Measurements from ENCODE around the gene AP4S1.
"Not testable (repeated sequence)": the region's sequence is repeated elsewhere in the genome, so short reads cannot be mapped to it uniquely, and the experiment has no call there.

AP4S1 gene, protein sequence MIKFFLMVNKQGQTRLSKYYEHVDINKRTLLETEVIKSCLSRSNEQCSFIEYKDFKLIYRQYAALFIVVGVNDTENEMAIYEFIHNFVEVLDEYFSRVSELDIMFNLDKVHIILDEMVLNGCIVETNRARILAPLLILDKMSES

GRCh38 chr14:31025367-31026076 lies at the start of gene AP4S1:
AP4S1 (plus strand) TSS chr14:31025649; CDS start chr14:31066197, 40,548 bp downstream.
- DNase-seq, result no peak

GRCh38 chr14:30977752-30978151 lies 47.7 kb upstream of the AP4S1 start:
- no peak for DNase-seq

DNA sequence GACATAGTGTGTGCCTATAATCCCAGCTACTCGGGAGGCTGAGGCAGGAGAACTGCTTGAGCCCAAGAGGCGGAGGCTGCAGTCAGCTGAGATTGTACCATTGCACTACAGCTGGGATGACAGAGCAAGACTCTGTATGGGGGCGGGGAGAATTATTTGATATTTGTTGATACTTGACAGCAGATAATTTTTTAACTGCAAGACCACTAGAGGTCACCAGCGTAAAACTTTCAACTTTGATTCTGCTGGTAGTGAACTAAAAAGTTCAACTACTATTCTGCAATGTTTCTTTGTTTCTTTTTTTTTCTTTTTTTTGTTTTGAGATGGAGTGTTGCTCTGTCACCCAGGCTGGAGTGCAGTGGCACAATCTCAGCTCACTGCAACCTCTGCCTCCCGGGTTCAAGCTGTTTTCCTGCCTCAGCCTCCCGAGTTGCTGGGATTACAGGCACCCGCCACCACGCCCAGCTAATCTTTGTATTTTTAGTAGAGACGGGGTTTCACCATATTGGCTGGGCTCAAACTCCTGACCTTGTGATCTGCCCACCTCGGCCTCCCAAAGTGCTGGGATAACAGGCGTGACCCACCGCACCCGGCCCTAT lies 45.2 kb upstream of the AP4S1 start:
- not testable (repeated sequence) for DNase-seq

DNA sequence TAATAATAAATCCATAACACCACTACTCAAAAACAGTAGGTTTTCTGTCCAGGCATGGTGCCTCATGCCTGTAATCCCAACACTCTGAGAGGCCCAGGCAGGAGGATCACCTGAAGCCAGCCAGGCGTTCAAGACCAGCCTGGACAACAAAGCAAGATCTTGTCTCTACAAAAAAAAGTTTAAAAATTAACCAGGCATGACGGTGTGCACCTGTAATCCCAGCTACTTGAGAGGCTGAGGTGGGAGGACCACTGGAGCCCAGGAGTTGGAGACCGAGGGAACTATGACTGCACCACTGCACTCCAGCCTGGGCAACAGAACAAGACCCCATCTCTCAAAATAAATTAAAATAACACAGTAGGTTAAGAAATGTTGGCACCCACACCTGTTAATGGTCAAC lies 44.5 kb upstream of the AP4S1 start:
- no peak for DNase-seq

DNA sequence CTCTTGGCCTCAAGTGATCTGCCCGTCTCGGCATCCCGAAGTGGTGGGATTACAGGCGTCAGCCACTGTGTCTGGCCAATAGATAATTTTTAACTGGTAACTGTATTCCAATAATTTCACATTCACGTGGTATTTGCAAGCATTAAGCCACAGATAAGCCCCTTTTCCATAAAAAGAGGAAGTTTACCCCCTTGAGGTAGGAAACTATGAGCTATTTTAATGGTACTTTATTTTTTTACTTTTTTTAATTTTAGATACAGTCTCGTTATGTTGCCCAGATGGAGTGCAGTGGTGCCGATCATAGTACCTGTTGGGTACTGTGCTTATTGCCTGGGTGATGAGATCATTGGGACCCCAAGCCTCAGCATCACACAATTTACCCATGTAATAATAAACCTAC lies 42.9 kb upstream of the AP4S1 start:
- no peak for DNase-seq

- DNase-seq, result no peak
These were observed 41.6 kb upstream of the AP4S1 start for GRCh38 chr14:30983858-30984257.

GRCh38 chr14:30985796-30986195 lies 39.7 kb upstream of the AP4S1 start:
- no peak for DNase-seq

DNA sequence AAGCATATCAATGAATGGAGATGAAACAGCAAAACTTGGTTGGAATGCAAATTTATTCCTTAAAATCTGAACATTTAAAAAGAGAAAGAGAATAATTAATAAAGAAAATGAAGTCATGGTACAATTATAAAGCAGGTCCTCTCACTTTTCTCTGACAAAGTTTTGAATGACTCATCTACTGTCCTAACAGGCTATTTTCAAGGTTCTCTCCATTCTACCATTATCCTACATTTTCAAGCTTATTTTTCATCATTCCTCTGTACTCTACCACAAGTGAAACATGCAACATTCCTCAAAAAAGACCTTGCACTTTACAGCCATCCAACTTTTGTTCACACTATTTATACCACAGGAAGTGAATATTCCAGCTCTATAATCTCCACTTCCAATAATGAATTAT lies 36.9 kb upstream of the AP4S1 start:
- no peak for DNase-seq

GRCh38 chr14:30990770-30991169 lies 34.7 kb upstream of the AP4S1 start:
- no peak for DNase-seq

DNA sequence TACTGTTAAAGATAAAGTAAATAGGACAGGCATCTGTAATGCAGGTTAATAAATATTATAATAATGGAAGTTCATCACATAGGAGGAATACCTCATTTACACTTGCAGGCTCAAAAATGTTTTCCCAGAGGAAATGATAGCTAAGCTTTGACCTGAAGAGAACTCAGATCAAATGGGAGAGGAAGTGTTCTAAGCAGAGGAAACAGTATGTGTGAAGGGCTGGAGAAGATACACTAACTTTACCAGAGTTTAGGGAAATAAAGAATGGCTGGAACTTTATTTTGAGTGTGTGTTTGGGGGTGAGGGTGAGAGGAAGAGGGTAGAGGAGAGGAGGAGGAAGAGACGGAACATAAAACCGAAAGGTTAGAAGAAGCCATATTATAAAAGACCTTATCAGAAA lies 34.0 kb upstream of the AP4S1 start:
- DNase-seq, result no peak

GRCh38 chr14:30993071-30993470 lies 32.4 kb upstream of the AP4S1 start:
- no peak for DNase-seq

GRCh38 chr14:30994681-30995620 lies 30.5 kb upstream of the AP4S1 start:
- no peak for DNase-seq

- no peak for DNase-seq
These were observed 29.8 kb upstream of the AP4S1 start for GRCh38 chr14:30995689-30996088.

DNA sequence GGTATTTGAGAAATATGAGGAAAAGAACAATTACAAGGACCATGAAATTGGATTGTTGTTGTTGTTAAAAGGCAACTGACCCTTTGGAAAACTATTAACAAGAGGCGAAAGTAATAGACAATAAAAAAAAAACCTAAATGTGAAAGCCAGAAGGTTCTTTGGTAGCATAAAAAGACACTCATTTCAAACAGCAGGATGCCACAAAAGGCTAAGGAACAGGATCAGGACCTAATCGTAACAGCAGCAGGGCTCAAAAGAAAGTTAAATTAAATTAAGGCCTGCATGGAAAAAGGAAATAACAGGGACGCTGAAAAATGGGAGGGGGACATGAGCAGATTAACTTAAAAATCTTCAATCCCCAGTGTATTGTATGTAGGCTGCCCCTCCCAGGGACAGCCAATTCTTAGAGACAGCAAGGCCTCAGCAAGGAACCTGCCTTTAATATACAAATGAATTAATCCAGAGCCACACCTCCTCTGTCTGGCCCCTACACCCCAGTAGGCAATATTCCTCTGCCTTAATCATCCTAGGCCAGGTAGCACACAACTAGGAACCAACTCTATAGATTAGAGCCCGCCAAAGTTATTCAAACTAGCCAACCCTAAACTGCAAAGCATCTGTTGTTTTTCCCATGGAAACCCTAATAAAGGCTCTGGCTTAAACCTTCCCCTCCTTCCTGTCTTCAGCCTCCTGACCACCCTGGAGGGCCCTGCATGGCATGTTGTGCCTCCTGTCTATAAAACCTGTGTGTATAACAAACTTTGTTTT lies 28.4 kb upstream of the AP4S1 start:
- no peak for DNase-seq

GRCh38 chr14:30998100-30998706 lies 27.2 kb upstream of the AP4S1 start:
- no peak for DNase-seq

- no peak for DNase-seq
These were observed 26.2 kb upstream of the AP4S1 start for GRCh38 chr14:30999038-30999773.

DNA sequence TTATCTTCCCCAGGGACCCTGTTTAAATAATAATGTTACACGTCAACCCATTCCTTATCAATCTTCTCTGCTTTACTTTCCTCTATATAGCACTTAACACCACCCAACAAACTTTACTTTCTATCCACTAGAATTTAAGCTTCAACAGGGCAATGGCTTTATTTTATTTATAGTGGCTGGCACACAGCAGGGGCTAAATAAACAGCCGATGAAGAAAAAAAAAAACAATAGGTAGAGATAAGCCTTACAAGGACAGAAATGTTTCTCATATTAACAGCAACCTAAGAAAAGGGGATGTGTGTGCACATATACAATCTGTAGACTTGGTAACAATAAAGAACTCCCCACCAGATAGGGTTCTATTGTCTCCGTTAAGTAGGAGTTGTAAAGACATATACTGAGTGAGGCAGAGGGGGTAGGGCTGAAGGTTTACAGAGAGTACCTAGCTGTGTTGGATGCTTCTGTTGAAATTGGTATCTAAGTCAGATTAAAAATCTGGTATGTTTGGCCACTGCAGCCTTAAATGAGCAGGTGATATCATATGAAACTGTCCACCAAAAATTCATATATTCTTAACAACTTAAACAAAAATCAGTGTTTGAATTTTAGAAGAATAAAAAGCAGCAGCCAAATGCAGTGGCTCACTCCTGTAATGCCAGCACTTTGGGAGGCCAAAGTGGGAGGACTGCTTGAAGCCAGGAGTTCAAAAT lies 24.7 kb upstream of the AP4S1 start:
- DNase-seq, result no peak

DNA sequence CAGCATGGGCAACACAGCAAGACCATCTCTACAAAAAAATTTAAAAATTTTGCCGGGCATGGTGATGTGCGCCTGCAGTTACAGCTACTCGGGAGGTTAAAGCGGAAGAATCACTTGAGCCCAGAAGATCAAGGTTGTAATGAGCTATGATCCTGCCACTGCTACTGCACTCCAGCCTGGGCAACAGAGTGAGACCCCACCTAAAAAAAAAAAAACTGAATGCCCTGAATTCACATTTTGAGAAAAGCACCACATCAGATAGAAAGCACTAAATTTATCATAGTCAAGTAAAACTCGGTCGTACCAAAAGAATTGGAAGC lies 24.1 kb upstream of the AP4S1 start:
- DNase-seq, result no peak

DNA sequence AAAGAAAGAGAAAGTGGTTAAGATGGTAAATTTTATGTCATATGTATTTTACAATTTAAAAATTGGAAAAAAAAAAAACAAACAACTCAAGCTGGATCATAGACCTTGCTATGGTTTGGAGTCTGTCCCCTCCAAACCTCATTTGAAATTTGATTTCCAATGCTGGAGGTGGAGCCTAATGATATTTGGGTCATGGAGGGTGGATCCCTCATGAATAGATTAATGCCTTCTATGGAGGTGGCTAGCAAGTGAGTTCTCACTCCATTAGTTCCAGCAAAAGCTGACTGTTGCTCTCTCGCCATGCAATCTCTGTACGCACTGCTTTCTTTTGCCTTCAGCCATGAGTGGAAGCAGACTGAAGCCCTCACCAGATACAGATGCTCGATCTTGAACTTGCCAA lies 22.2 kb upstream of the AP4S1 start:
- no peak for DNase-seq

DNA sequence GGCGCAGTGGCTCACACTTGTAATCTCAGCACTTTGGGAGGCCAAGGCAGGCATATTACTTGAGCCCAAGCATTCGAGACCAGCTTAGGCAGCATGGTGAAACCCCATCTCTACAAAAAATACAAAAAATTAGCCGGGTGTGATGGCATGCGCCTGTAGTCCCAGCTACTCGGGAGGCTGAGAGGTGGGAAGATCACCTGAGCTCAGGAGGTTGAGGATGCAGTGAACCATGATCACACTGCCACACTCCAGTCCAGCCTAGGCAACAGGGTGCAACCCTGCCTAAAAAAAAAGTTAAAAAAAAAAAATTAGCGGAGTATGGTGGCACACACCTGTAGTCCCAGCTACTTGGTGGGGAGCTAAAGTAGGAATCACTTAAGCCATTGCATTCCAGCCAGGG lies 21.4 kb upstream of the AP4S1 start:
- not testable (repeated sequence) for DNase-seq

- no peak for DNase-seq
These were observed 18.7 kb upstream of the AP4S1 start for GRCh38 chr14:31006703-31007102.
